Measurements from ENCODE around the gene RFX3.

GRCh38 chr9:3243683-3244082 is 282.1 kb downstream of the RFX3 start:
- no peak for TF ChIP-seq GATA2 (IDR thresholded peaks at IDR 0.05; ENCODE audit: low read depth, low read length)
- no peak for TF ChIP-seq GATA3 (IDR thresholded peaks at IDR 0.05; ENCODE audit: low read depth, low read length)
